ENCODE data around the gene LHFPL3. TPM values are rescaled to one million over a fixed set of nuclear protein-coding genes. Genes with fewer than 3 reads are reported as not detected.
A peak's percentile ranks its signal among the peaks of the same experiment; 100 is the strongest.

The LHFPL3 gene
- polyA plus RNA-seq, 1 of the 3 experiments (the other 2 are of a cell fraction) = not detected

DNA sequence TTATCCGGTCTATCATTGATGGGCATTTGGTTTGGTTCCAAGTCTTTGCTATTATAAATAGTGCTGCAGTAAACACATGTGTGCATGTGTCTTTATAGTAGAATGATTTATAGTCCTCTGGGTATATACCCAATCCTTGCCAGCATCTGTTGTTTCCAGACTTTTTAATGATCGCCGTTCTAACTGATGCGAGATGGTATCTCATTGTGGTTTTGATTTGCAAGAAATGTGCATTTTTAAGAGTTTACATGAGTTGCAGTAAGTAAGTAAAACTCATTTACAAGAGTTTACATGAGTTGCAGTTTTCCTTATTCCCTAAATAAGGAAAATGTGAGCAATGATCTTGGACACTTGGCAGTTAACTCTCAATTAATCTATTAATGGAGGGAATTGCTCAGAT is 312.1 kb downstream of the LHFPL3 start (continued):
- TF ChIP-seq JUND (IDR thresholded peaks at IDR 0.05) (no peak), EP300 (IDR thresholded peaks at IDR 0.05; ENCODE audit: borderline replicate concordance in 1 of 2, low read depth in 1 of 2, low read length in 1 of 2) (no peak), GABPA (IDR thresholded peaks at IDR 0.05; ENCODE audit: low read depth) (no peak)

- Histone ChIP-seq H3K9me3 (no peaks in the 10 kb centered on the region), H3K27me3 (ENCODE audit: insufficient read depth) (no peaks in the 10 kb centered on the region), H3K9ac (no peak overlapping the region), H3K4me3 (ENCODE audit: low read depth in 2 of 2, low read length in 1 of 2) (no peak overlapping the region), H3K27ac (ENCODE audit: low read depth in 2 of 2, low read length in 1 of 2) (no peak overlapping the region), H3K4me1 (ENCODE audit: control insufficient read depth in 1 of 2, insufficient read depth in 2 of 2, low read depth in 1 of 2, low read length in 1 of 2) (peaks cover 0 to 2% of the 10 kb centered on the region in 2 experiments; a peak in 1 of 4 replicates), H3K36me3 (replicated peaks in 1 of 2; ENCODE audit: control insufficient read depth in 1 of 2, insufficient read depth in 2 of 2, low read length in 1 of 2) (no peaks in the 10 kb centered on the region), H3F3A (replicated peaks; ENCODE audit: insufficient read depth) (no peaks in the 10 kb centered on the region), H4K20me1 (ENCODE audit: insufficient read depth) (no peaks in the 10 kb centered on the region), H3K79me2 (ENCODE audit: insufficient read depth) (no peaks in the 10 kb centered on the region), H3K4me2 (no peak overlapping the region), H3K9me2 (no peaks in the 10 kb centered on the region), H2AFZ (ENCODE audit: low read depth) (no peak overlapping the region)
- POLR2A ChIA-PET = interaction anchor here (0.6 to 0.8 kb wide), 2 partner anchors 12 to 157 kb away, joined by 4 read pairs; no protein-coding TSS in a partner anchor
- WGBS (ENCODE audit: low lambda C conversion rate) = 6% methylated on average over 2 of the region's 2 CpGs
- CTCF ChIA-PET = interaction anchor here (0.7 to 6.0 kb wide), 18 partner anchors 9 to 1118 kb away, joined by 3 to 68 read pairs (median 4); no protein-coding TSS in a partner anchor
- TF ChIP-seq RAD21 (IDR thresholded peaks at IDR 0.05; ENCODE audit: low read length) (peak; percentile 5; the same call in 1 of the 2 replicates), MEF2A (IDR thresholded peaks at IDR 0.05; ENCODE audit: borderline replicate concordance, low read depth) (no peak), GATA2 (CRISPR knock-in tag; IDR thresholded peaks at IDR 0.05) (no peak), EP300 (IDR thresholded peaks at IDR 0.05; ENCODE audit: borderline replicate concordance in 1 of 2, low read depth in 1 of 2, low read length in 1 of 2) (0 out of 4 replicates have a peak, but pooled peaks of 1 of the 2 experiments have one; percentile 42), ELF1 (IDR thresholded peaks at IDR 0.05) (no peak), RXRA (IDR thresholded peaks at IDR 0.05; ENCODE audit: borderline replicate concordance, low read depth) (no peak), FOSL2 (IDR thresholded peaks at IDR 0.05; ENCODE audit: borderline replicate concordance, low read depth) (no peak), FOXJ3 (CRISPR knock-in tag; IDR thresholded peaks at IDR 0.05) (no peak)
- TF ChIP-seq, protein P1, sequence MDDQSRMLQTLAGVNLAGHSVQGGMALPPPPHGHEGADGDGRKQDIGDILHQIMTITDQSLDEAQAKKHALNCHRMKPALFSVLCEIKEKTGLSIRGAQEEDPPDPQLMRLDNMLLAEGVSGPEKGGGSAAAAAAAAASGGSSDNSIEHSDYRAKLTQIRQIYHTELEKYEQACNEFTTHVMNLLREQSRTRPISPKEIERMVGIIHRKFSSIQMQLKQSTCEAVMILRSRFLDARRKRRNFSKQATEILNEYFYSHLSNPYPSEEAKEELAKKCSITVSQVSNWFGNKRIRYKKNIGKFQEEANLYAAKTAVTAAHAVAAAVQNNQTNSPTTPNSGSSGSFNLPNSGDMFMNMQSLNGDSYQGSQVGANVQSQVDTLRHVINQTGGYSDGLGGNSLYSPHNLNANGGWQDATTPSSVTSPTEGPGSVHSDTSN (IDR thresholded peaks at IDR 0.05) = no peak
- peak; percentile 27 for DNase-seq
These were observed 314.2 kb downstream of the LHFPL3 start for GRCh38 chr7:104642560-104642959.

GRCh38 chr7:104643587-104644217 is 315.3 kb downstream of the LHFPL3 start:
- H3K36me3 ChIP-seq (replicated peaks in 1 of 2; ENCODE audit: control insufficient read depth in 1 of 2, insufficient read depth in 2 of 2, low read length in 1 of 2) = no peaks in the 10 kb centered on the region
- ChIA-PET CTCF (interaction anchor here (0.6 to 6.0 kb wide), 36 partner anchors 10 to 413 kb away, joined by 3 to 68 read pairs (median 4); no protein-coding TSS in a partner anchor), POLR2A (no interaction called here)
- H3K9me3 ChIP-seq = no peaks in the 10 kb centered on the region
- no peaks in the 10 kb centered on the region for H3K79me2 ChIP-seq (ENCODE audit: insufficient read depth)
- no peaks in the 10 kb centered on the region for H3F3A ChIP-seq (replicated peaks; ENCODE audit: insufficient read depth)
- no peak overlapping the region for H3K9ac ChIP-seq
- no peaks in the 10 kb centered on the region for H3K9me2 ChIP-seq
- H3K27me3 ChIP-seq (ENCODE audit: insufficient read depth) = no peaks in the 10 kb centered on the region; the same call in 1 of the 2 replicates
- H2AFZ ChIP-seq (ENCODE audit: low read depth) = no peak overlapping the region
- H3K4me3 ChIP-seq (ENCODE audit: low read depth in 2 of 2, low read length in 1 of 2) = no peak overlapping the region
- WGBS (ENCODE audit: low lambda C conversion rate) = 46% methylated on average over 5 of the region's 5 CpGs
- H4K20me1 ChIP-seq (ENCODE audit: insufficient read depth) = no peaks in the 10 kb centered on the region
- H3K4me2 ChIP-seq = no peak overlapping the region
- peak; percentile 49 for DNase-seq
- H3K4me1 ChIP-seq (ENCODE audit: control insufficient read depth in 1 of 2, insufficient read depth in 2 of 2, low read depth in 1 of 2, low read length in 1 of 2) = peaks cover 0 to 2% of the 10 kb centered on the region in 2 experiments; a peak in 1 of 4 replicates
- H3K27ac ChIP-seq (ENCODE audit: low read depth in 2 of 2, low read length in 1 of 2) = no peak overlapping the region
- no peak for TF ChIP-seq FOSL2 (IDR thresholded peaks at IDR 0.05; ENCODE audit: borderline replicate concordance, low read depth)
- TF ChIP-seq, protein P2, sequence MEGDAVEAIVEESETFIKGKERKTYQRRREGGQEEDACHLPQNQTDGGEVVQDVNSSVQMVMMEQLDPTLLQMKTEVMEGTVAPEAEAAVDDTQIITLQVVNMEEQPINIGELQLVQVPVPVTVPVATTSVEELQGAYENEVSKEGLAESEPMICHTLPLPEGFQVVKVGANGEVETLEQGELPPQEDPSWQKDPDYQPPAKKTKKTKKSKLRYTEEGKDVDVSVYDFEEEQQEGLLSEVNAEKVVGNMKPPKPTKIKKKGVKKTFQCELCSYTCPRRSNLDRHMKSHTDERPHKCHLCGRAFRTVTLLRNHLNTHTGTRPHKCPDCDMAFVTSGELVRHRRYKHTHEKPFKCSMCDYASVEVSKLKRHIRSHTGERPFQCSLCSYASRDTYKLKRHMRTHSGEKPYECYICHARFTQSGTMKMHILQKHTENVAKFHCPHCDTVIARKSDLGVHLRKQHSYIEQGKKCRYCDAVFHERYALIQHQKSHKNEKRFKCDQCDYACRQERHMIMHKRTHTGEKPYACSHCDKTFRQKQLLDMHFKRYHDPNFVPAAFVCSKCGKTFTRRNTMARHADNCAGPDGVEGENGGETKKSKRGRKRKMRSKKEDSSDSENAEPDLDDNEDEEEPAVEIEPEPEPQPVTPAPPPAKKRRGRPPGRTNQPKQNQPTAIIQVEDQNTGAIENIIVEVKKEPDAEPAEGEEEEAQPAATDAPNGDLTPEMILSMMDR (IDR thresholded peaks at IDR 0.05) = peak; percentile 81
- no peak for TF ChIP-seq GABPA (IDR thresholded peaks at IDR 0.05; ENCODE audit: low read depth)
- peak; percentile 60 for TF ChIP-seq SMC3 (IDR thresholded peaks at IDR 0.05; ENCODE audit: low read depth, low read length)
- TF ChIP-seq RAD21 (IDR thresholded peaks at IDR 0.05; ENCODE audit: low read length) = peak; percentile 62

Measured in SK-N-SH (cell line).